IMR-90 (cell line): Measurements from ENCODE around the gene TBCK.

Experiments
- CTCF ChIP-seq: conservative IDR thresholded peaks from 2 replicates; pipeline ENCODE4 v1.5.1; 2012; ENCODE audit warnings: mild to moderate bottlenecking, low read depth, low read length, improper control_type of control experiment
- POLR2A ChIP-seq: IDR thresholded peaks from 2 replicates; pipeline ENCODE4 v1.6.1; 2012; ENCODE audit warnings: mild to moderate bottlenecking, low read depth, low read length
- RAD21 ChIP-seq: IDR thresholded peaks from 2 replicates; pipeline ENCODE4 v1.6.1; 2012; ENCODE audit warnings: low read length, improper control_type of control experiment
- RCOR1 ChIP-seq: IDR thresholded peaks from 2 replicates; pipeline ENCODE4 v1.6.1; 2012; ENCODE audit warnings: mild to moderate bottlenecking, low read length, improper control_type of control experiment; ENCODE audit not compliant: insufficient replicate concordance
- RFX5 ChIP-seq: IDR thresholded peaks from 2 replicates; pipeline ENCODE4 v1.8.0; 2012; ENCODE audit warnings: low read depth, mild to moderate bottlenecking, low read length, moderate library complexity
- SMC3 ChIP-seq: fragments of 150-350 bp; IDR thresholded peaks from 2 replicates; pipeline ENCODE4 v1.6.1; 2016; ENCODE audit warnings: low read depth, mild to moderate bottlenecking, antibody characterized with exemption, low read length, moderate library complexity
- TF ChIP-seq, protein P1 (sequence below): fragments of 150-350 bp; IDR thresholded peaks from 2 replicates; pipeline ENCODE4 v1.6.1; 2016; ENCODE audit warnings: low read depth, mild to moderate bottlenecking, low read length, moderate library complexity, borderline replicate concordance

DNA sequence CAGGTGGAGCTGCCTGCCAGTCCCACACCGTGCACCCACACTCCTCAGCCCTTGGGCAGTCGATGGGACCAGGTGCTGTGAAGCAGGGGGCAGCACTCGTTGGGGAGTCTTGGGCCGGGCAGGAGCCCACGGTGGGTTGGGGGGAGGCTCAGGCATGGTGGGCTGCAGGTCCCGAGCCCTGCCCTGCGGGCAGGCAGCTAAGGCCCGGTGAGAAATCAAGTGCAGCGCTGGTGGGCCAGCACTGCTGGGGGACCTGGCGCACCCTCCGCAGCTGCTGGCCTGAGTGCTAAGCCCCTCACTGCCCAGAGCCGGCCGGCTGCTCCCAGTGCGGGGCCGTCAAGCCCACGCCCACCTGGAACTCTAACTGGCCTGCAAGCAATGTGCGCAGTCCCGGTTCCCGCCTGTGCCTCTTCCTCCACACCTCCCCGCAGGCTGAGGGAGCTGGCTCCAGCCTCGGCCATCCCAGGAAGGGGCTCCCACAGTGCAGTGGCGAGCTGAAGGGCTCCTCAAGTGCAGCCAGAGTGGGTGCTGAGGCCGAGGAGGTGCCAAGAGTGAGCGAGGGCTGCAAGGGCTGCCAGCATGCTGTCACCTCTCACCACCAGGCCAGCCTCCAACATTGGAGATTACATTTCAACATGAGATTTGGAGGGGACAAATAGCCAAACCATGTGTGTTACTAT, 223.5 kb downstream of the TBCK start:
- no peak for TF ChIP-seq POLR2A
- TF ChIP-seq, protein P1, sequence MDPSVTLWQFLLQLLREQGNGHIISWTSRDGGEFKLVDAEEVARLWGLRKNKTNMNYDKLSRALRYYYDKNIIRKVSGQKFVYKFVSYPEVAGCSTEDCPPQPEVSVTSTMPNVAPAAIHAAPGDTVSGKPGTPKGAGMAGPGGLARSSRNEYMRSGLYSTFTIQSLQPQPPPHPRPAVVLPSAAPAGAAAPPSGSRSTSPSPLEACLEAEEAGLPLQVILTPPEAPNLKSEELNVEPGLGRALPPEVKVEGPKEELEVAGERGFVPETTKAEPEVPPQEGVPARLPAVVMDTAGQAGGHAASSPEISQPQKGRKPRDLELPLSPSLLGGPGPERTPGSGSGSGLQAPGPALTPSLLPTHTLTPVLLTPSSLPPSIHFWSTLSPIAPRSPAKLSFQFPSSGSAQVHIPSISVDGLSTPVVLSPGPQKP = no peak
- TF ChIP-seq RFX5 = no peak
- TF ChIP-seq CTCF = no peak
- TF ChIP-seq RCOR1 = no peak
- TF ChIP-seq SMC3 = no peak
- no peak for TF ChIP-seq RAD21
